ENCODE results near the gene TRIOBP.

TRIOBP gene

DNA sequence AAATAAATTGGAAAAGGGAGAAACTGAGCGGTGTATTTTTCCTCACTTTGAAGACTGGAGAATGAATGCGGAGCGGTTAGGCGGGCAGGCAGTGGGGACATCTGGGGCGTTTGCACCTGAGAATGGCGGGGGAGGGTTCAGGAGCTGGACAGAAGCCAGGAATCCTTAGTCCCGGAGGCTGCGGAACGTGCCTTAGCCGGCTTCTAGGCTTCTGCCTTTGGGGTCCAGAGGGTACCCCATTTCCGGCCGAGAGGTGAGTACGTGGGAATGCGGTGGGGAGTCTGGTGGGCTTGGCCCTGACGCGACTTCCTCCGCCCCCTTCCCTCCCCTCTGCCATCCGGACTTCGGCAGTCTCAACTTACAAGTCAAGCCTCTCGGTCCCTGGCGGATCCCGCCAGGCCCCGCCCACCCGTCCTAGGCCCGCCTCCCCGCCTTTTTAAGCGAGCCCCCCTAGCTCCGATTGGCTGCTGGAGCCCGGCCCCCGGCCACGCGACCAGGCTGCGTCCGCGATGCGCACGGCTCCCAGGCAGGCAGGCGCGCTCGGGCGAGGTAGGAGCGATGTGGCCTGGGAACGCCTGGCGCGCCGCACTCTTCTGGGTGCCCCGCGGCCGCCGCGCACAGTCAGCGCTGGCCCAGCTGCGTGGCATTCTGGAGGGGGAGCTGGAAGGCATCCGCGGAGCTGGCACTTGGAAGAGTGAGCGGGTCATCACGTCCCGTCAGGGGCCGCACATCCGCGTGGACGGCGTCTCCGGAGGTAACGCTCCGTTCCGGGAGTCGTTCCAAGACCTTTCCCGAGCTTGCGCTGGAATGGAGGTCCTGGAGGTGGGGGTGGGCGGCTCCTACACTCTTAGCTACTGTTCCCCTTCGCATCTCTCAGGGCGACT lies 110.8 kb downstream of the TRIOBP start, which contains the start of gene GCAT:
Gene GCAT, plus strand, starts transcription at position 525 of the 884 bp plus-strand sequence. Its CDS starts 34 bp downstream, at position 559.
- DNase-seq: peak; percentile 92 to 96

DNA sequence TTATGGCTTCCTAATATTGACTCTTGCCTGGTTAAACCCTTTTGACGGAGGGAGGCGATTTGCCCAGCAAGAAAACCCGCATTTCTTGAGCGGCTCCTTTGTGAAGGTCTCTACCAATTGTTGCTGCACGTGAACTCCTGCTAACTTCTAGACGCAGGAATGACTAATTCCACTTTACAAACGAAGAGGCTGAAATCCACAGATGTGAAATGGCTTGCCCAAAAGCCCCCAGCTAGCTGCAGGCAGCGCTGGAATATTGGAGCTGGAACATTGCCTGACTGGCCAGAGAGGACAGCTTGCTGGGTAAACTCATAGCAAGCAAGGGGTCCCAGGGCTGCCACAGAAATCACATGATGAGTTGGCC lies 111.4 kb downstream of the TRIOBP start:
- DNase-seq: no peak

DNA sequence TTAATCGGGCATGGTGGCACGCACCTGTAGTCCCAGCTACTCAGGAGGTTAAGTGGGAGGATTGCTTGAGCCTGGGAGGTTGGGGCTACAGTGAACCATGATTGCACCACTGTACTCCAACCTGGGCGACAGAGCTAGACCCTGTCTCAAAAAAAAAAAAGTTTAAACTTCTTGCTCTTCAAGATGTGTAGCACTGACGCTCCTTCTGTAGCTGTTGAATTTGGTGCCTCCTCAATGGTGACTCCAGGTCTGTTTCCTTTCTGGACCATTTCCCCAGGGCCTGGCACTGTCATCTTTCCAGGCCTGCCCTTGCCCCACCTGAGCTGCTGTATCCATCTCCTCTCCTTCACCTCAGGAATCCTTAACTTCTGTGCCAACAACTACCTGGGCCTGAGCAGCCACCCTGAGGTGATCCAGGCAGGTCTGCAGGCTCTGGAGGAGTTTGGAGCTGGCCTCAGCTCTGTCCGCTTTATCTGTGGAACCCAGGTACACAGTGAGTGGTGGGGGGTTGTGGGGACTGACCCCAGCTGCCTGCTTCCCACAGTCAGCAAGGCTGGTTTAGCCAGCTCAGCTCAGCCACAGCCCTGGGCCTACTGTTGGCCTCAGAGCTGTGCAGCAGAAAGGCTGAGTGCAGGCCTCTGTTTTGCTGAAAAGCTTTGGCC lies 113.0 kb downstream of the TRIOBP start:
- no peak for DNase-seq

DNA sequence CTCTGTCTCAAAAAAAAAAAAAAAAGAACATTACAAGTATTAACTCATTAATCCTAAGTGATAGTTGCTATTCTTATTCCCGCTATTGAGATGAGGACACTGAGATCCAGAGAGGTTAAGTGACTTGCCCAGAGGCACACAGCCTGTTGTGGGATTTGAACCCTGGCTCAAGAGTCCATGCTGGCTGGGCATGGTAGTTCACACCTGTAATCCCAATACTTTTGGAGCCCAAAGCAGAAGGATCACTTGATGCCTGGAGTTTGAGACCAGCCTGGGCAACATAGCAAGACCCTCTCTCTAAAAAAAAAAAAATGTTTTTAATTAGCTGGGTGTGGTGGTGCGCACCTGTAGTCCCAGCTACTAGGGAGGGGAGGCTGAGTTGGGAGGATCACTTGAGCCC lies 115.0 kb downstream of the TRIOBP start:
- no peak for DNase-seq

DNA sequence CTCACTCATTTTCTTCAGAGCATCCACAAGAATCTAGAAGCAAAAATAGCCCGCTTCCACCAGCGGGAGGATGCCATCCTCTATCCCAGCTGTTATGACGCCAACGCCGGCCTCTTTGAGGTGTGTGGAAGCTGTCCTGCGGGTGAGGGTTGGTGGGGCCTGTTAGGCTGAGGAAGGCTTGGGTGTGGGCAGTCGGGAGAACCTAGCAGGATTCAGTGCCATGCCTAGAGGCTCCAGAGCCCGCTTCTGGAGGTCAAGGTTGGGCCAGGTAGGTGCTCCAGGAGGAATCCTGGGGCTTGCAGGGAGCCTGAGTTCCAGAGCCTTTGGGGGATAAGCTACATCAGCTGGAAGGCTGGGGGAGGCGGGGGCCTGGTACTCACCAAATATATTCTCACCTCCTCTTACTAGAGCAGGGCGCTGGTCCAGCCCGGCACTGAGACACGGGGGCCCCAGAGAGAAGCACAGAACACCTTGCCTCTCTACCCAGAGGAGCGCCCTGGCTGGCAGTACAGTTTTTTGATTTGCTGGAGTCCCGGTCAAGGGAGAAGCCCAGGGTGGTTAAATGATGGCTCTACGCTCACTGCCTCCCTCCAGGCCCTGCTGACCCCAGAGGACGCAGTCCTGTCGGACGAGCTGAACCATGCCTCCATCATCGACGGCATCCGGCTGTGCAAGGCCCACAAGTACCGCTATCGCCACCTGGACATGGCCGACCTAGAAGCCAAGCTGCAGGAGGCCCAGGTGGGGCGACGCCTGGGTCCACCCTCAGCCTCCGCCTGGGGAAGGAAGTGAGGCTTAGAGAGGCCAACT lies 116.2 kb downstream of the TRIOBP start:
- no peak for DNase-seq

DNA sequence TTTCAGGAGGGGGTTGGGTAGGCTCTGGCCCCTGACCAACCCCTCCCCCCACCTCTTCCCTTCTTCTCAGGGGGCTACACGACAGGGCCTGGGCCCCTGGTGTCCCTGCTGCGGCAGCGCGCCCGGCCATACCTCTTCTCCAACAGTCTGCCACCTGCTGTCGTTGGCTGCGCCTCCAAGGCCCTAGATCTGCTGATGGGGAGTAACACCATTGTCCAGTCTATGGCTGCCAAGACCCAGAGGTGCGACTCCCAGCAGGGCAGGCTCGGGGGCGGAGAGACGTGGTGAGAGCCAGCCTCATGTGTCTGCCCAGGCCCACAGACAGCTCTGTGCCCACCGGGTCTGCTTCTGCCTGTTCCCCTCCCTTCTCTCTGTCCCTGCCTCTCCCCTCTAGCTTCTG lies 118.7 kb downstream of the TRIOBP start:
- DNase-seq: no peak

DNA sequence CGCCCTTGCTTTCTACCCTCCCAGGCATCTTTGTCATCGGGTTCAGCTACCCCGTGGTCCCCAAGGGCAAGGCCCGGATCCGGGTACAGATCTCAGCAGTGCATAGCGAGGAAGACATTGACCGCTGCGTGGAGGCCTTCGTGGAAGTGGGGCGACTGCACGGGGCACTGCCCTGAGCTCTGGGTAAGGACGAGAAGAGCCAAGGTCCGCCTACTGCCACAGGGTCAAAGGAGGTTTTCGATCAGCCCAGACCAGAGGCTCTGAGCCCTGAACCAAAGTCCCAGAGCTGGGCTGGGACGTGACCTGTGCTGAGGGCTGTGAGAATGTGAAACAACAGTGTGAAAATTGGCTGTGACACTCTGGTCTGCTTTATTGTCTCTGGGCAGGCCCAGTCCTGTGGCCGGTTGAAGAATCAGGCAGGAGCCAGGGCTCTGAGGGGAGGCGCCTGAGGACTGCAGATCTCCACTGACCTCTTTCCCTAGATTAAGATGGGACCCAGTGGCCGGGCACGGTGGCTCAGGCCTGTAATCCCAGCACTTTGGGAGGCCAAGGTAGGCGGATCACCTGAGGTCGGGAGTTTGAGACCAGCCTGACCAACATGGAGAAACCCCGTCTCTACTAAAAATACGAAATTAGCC lies 119.8 kb downstream of the TRIOBP start:
- DNase-seq: no peak

DNA sequence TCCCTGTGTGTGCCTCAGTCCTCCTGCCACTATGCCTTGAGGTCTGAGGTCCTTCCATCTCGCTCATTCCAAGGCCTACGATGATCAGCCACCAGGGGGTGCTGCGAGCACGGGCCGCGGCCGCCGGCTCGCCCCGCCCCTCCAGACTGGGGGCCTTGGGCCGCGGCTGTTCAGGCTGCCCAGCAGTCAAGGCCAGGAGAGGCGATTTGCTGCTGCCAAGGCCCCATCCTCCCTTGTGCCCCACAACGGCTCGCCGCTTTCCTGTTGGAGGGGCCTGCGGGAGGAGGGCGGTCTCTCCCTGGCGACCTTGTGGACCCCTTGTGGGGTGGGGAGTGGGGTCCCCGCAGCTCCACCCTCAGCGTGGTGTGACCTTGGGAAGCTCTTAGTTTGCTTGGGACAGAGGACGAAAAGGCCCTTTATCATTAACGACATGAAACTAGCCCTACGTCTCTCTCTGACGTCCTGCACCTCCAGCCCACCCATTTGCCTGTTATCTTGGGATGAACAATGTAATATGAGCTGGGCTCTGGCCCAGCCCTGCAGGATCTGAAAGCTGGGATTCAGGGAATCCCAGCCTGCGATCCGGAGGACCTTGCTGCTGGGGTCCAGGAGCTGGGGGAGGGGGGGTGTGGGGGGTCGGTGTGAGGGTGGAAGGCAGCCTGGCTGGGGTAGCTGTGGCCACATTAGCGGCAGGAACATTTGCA lies 121.0 kb downstream of the TRIOBP start:
- peak; percentile 14 to 76 for DNase-seq

DNA sequence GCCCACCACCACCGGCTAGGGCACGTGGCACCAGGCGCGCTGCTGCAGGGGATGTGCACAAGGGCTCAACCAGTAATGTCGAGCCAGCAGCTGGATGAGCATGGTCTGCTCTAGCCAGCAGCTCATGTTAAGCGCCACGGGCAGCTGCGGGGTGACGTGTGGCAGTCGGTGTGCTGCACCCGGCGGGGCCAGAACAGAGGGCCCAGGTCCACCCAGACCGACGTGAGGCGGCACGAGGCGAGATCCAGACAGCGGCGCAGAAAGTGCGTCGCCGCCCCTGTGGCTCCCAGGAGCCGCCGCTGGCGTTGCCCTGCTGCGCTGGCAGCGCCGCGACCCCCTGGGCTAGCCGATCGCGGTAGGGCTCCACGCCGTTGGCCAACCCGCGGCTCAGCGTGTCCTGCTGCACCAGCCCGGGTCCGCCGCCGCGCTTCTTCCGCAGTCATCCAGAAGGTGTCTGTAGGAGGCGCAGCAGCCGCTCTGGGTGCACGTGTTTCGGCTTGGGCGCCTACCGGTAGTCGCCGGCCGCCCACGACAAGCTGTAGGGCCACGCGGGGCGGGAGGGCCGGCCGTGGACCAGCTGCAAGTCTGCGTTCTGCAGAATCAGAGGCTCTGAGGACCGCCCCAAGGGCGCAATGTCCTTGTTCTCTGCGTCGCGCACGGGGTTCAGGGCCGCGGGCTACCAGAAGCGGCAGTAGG lies 121.7 kb downstream of the TRIOBP start:
- DNase-seq: no peak

DNA sequence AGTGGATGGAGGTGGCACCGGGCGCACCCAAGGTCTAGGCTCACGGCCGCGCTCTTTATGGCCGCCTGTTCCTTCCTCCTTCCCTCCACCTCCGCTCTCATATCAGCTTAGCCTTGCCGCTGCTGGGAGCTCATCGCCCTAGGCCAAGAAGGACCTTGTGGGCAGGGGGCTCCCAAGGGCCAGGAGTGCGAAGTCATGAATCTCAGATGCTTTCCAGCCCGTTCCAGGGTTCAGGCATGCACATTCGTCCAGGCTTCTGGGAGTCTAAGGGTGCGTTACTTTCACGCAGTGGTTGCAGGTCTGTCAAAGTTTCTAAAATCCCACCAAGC lies 122.2 kb downstream of the TRIOBP start:
- DNase-seq: no peak

DNA sequence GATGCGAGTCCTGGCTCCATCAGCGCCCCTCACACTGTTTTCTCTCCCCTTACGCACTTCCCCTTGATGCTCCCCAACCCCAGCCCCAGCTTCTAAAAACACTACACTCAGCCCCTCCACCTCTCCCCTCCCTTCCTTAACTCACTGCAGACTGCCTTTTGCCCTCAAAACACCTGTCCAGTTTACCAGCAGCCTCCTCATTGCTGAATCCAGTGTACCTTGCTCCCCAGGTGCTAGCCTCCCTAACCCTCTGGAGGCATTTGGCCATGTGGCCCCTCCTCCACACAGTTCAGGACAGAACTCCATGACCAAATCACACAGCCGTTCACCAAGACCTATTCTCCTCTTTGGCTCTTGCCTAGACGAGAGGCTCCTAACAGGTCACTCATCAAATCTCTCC lies 123.5 kb downstream of the TRIOBP start:
- DNase-seq: no peak

DNA sequence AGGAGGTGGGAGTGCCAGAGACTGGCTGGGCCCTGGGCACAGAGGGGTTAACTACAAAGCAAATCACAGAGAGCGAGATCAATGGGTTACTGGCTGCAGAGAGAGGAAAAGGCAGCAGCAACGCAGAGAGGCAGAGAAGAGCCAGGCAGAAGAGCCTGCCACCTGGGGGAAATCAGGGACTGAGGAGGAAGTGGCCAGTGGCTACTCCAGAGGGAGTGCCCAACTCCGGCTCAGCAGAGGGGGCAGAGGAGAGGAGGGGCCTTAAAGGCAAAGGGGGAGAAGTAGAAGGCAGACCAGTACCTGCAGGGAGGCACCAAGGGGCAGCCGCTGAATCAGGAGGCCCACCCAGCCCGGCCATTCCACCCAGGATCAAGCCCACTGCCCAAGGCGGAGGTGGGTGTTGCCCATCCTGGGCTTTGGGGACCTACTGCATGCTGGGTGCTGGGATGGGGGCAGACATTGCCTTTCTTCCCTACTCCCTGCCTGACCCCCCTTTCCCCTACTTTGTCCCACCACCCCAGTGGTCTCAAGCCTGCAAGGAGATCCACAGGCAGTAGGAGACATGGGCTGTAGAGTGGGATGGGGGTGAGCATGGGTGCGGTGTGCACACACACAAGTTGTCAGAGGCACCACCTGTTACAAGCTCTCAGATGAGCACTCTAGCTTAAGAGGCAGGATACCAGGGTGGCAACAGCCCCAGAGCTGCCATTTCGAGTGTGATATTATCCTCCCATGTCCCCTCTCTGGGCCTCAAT lies 125.4 kb downstream of the TRIOBP start:
- DNase-seq: no peak

DNA sequence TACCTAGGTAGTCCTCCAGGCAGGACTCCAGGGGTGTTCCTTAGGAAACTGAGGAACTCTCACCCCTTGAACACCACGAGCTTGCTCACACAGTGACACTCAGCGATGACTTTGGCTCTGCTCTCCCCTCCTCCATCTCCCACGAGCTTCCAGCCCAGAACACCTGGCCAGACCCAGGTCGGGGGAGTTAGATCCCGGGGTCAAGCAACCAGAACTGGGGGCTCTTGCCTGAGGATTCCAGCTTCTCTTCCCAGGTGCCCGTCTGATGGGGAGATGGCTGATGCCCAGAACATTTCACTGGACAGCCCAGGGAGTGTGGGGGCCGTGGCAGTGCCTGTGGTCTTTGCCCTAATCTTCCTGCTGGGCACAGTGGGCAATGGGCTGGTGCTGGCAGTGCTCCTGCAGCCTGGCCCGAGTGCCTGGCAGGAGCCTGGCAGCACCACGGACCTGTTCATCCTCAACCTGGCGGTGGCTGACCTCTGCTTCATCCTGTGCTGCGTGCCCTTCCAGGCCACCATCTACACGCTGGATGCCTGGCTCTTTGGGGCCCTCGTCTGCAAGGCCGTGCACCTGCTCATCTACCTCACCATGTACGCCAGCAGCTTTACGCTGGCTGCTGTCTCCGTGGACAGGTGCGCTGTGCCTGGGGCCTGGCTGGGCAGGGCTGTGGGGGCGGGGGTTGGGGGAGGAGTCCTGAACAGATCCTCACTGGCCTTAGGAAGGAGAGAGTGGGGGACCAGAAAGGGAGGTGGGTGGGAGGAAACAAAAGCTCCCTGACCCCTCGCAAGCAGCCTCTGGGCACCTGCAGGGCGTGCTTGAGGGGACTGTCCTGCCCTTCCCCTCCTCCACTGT lies 126.5 kb downstream of the TRIOBP start, which contains the start of gene GALR3:
Gene GALR3, plus strand, starts transcription at position 249 of the 852 bp plus-strand sequence. Its CDS starts 25 bp downstream, at position 274.
- DNase-seq: no peak

DNA sequence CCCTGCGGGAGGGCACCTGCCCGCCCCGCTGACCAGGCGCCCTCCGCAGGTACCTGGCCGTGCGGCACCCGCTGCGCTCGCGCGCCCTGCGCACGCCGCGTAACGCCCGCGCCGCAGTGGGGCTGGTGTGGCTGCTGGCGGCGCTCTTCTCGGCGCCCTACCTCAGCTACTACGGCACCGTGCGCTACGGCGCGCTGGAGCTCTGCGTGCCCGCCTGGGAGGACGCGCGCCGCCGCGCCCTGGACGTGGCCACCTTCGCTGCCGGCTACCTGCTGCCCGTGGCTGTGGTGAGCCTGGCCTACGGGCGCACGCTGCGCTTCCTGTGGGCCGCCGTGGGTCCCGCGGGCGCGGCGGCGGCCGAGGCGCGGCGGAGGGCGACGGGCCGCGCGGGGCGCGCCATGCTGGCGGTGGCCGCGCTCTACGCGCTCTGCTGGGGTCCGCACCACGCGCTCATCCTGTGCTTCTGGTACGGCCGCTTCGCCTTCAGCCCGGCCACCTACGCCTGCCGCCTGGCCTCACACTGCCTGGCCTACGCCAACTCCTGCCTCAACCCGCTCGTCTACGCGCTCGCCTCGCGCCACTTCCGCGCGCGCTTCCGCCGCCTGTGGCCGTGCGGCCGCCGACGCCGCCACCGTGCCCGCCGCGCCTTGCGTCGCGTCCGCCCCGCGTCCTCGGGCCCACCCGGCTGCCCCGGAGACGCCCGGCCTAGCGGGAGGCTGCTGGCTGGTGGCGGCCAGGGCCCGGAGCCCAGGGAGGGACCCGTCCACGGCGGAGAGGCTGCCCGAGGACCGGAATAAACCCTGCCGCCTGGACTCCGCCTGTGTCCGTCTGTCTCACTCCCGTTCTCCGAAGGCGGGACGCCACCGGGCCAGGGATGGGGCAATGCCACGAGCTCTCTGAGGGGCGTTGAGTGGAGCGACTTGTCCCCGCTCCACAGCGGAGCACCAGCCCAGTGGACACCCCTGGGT lies 128.1 kb downstream of the TRIOBP start:
- no peak for DNase-seq

Measured in NCI-H446 (cell line).